OCI-LY7 (cell line): ENCODE data around the gene ENAH. TPM values are rescaled to one million over a fixed set of nuclear protein-coding genes. Genes with fewer than 3 reads are reported as not detected.

Experiments
- BruUV-seq: library from RNA; stranded (reverse); fragments of 400-500 nt; replicated peaks from 2 replicates; lab custom pipeline; 2021; lab: Mats Ljungman, UMichigan
- CTCF ChIA-PET: fragments of 300-600 bp; sonication (Branson Sonifier 250); formaldehyde crosslinking; loops from one replicate; lab custom pipeline; 2022; ENCODE audit warnings: antibody characterized with exemption; ENCODE audit not compliant: unreplicated experiment; lab: Charles Lee
- POLR2A ChIA-PET: fragments of 300-600 bp; sonication (Branson Sonifier 250); formaldehyde crosslinking; loops from one replicate; lab custom pipeline; 2022; ENCODE audit warnings: antibody characterized with exemption; lab: Charles Lee
- DNase-seq: peaks from one replicate; pipeline ENCODE4 v3.0.0-alpha.2; 2015; ENCODE audit warnings: low spot score
- H2AFZ ChIP-seq: fragments of 200-600 bp; sonication (generic), shearing (Covaris generic); 2 replicates; pipeline ENCODE4 v1.6.1; 2014; ENCODE audit warnings: mild to moderate bottlenecking, antibody characterized with exemption, low read length, moderate library complexity
- H3K27ac ChIP-seq: fragments of 200-600 bp; sonication (generic); 2 replicates; pipeline ENCODE4 v1.5.1; 2014; ENCODE audit warnings: mixed run types, low read depth, mild to moderate bottlenecking, moderate library complexity, low read length, inconsistent platforms; ENCODE audit not compliant: poor library complexity, severe bottlenecking
- H3K36me3 ChIP-seq: fragments of 200-600 bp; sonication (generic); 2 replicates; pipeline ENCODE4 v1.6.1; 2014; ENCODE audit warnings: mild to moderate bottlenecking, antibody characterized with exemption, low read length, moderate library complexity, mixed read lengths; ENCODE audit not compliant: insufficient read depth
- H3K4me1 ChIP-seq: fragments of 200-600 bp; sonication (generic); 2 replicates; pipeline ENCODE4 v1.5.1; 2014; ENCODE audit warnings: mild to moderate bottlenecking, low read length; ENCODE audit not compliant: insufficient read depth, poor library complexity, severe bottlenecking
- H3K4me2 ChIP-seq: fragments of 200-600 bp; sonication (generic); 2 replicates; pipeline ENCODE4 v1.6.1; 2014; ENCODE audit warnings: mild to moderate bottlenecking, low read length
- H3K4me3 ChIP-seq: fragments of 200-600 bp; sonication (generic); 2 replicates; pipeline ENCODE4 v1.5.1; 2014; ENCODE audit warnings: mild to moderate bottlenecking, low read depth, low read length; ENCODE audit not compliant: poor library complexity, severe bottlenecking
- H3K79me2 ChIP-seq: fragments of 200-600 bp; sonication (generic); 2 replicates; pipeline ENCODE4 v1.6.1; 2016; ENCODE audit warnings: low read depth, mild to moderate bottlenecking, low read length, moderate library complexity, mixed read lengths; ENCODE audit not compliant: insufficient read depth
- H3K9me2 ChIP-seq: fragments of 200-600 bp; sonication (generic); 2 replicates; pipeline ENCODE4 v1.6.1; 2016; ENCODE audit warnings: mild to moderate bottlenecking, low read length, mixed read lengths; ENCODE audit not compliant: insufficient read depth
- H3K9me3 ChIP-seq: fragments of 200-600 bp; sonication (generic); 2 replicates; pipeline ENCODE4 v1.6.1; 2014; ENCODE audit warnings: mild to moderate bottlenecking, mixed run types, low read length, mixed read lengths
- H4K20me1 ChIP-seq: fragments of 200-600 bp; sonication (generic); 2 replicates; pipeline ENCODE4 v1.6.1; 2014; ENCODE audit warnings: mild to moderate bottlenecking, antibody characterized with exemption, low read length, moderate library complexity, mixed read lengths; ENCODE audit not compliant: insufficient read depth
- EZH2phosphoT487 ChIP-seq: fragments of 200-600 bp; sonication (generic); IDR thresholded peaks from 2 replicates; pipeline ENCODE4 v1.6.1; 2018; ENCODE audit warnings: low read depth, borderline replicate concordance, mild to moderate bottlenecking, mixed run types, antibody characterized with exemption, low read length, moderate library complexity, mixed read lengths
- intact Hi-C: fragments of 100-400 bp; cut with micrococcal nuclease; formaldehyde crosslinking; loops from one replicate; pipeline ENCODE4 v1.10.0; 2022; ENCODE audit not compliant: unreplicated experiment
- total RNA-seq, 2 experiments: library from RNA; depleted of rRNA in 1 of 2; stranded (reverse); fragments of >200 nt in 1 of 2; shearing (Covaris generic) in 1 of 2; gene quantifications; 2 replicates each; pipeline ENCODE4 v1.2.3, GENCODE V29; 2014 to 2022
- TF ChIP-seq, protein P1 (sequence below): fragments of 200-600 bp; sonication (generic); conservative IDR thresholded peaks from 2 replicates; pipeline ENCODE4 v1.5.1; 2014; ENCODE audit warnings: mild to moderate bottlenecking, antibody characterized with exemption, low read length, moderate library complexity, mixed read lengths

ENAH gene
- total RNA-seq, 2 experiments from 2014 or later: 4.6 to 18.1 TPM

DNA sequence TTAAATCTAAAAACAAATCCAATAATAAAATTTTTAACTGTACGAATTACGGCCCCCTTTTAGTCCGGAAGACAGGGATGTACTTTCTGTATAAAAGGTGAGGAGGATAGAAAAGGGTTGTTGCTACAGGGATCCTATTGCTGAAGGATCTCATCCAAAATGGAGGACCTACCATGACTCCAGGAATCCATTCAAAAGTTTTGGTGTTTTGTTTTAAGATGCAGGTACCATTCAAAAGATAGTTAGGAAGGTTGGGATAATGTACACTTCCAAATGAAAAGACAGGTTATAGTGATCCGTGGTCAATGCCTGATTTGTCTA lies 1.3 kb upstream of the ENAH start:
- no peak for DNase-seq
- no peak overlapping the region for H3K27ac ChIP-seq
- BruUV-seq: no TSS peak
- no peaks in the 10 kb centered on the region for H3K79me2 ChIP-seq
- CTCF ChIA-PET: interaction anchor here (1.4 kb wide), 1 partner anchor 172 kb away, joined by 6 read pairs; no protein-coding TSS in a partner anchor
- no peaks in the 10 kb centered on the region for H3K9me2 ChIP-seq
- no peaks in the 10 kb centered on the region for H3K9me3 ChIP-seq
- H3K4me1 ChIP-seq: peaks cover 21% of the 10 kb centered on the region
- peak overlapping the region; percentile 52; the same call in 1 of the 2 replicates for H2AFZ ChIP-seq
- TF ChIP-seq, protein P1, sequence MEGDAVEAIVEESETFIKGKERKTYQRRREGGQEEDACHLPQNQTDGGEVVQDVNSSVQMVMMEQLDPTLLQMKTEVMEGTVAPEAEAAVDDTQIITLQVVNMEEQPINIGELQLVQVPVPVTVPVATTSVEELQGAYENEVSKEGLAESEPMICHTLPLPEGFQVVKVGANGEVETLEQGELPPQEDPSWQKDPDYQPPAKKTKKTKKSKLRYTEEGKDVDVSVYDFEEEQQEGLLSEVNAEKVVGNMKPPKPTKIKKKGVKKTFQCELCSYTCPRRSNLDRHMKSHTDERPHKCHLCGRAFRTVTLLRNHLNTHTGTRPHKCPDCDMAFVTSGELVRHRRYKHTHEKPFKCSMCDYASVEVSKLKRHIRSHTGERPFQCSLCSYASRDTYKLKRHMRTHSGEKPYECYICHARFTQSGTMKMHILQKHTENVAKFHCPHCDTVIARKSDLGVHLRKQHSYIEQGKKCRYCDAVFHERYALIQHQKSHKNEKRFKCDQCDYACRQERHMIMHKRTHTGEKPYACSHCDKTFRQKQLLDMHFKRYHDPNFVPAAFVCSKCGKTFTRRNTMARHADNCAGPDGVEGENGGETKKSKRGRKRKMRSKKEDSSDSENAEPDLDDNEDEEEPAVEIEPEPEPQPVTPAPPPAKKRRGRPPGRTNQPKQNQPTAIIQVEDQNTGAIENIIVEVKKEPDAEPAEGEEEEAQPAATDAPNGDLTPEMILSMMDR: no peak
- TF ChIP-seq EZH2phosphoT487: no peak
- no peaks in the 10 kb centered on the region for H4K20me1 ChIP-seq
- intact Hi-C loops: loop anchor here (2.0 to 5.0 kb wide), 3 partner anchors 99 to 227 kb away; partner anchors contain the start of gene LBR
- POLR2A ChIA-PET: interaction anchor here (1.0 to 1.3 kb wide), 5 partner anchors 97 to 276 kb away, joined by 3 to 6 read pairs (median 3); no protein-coding TSS in a partner anchor
- H3K4me3 ChIP-seq: peak overlapping the region; percentile 86
- H3K36me3 ChIP-seq: no peaks in the 10 kb centered on the region
- peak overlapping the region; percentile 93 for H3K4me2 ChIP-seq

DNA sequence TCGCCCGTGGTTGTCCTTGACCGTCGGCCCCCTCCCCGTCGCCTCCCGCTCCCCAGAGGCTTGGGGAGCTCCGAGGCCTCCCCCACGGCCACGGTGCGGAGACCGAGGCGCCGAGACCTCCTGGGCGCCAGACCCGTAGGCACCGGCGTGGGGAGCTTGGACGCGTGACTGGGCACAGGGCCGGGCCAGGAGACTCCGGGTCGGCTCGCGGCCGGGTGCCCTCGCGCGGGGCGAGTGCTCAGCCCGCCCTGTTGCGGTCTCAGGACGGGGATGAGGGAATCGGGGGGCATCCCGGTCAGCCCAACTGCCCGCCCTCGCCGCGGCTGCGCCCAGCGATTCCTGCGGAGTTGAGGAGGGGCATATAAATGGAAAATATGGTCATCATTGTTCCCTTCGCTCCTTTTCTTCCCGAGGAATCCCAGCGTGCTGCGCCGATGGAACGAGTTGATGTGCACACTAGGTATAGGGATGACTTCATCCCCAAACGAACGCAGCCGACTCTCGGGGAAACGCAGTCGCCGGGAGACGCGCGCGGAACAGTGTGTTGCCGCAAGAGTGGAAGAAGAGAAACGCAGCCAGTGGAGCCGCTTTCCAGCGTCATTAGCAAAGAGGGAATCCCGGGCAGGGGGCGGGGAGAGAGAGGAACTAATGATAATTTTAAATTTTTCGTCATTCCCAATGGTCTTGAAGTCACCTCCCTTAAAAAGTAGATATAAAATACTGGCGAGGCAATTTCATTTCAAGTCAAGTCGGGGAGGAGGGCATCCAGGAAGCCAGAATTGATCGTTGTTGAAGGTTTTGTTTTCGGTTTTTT lies 747 bp upstream of the ENAH start:
- no peaks in the 10 kb centered on the region for H4K20me1 ChIP-seq
- TF ChIP-seq EZH2phosphoT487: peak; percentile 50; the same call in 1 of the 2 replicates
- TF ChIP-seq, protein P1: no peak
- BruUV-seq: no TSS peak
- no peaks in the 10 kb centered on the region for H3K36me3 ChIP-seq
- H3K4me2 ChIP-seq: peak overlapping the region; percentile 93
- intact Hi-C loops: loop anchor here (1.0 to 5.0 kb wide), 5 partner anchors 99 to 226 kb away; partner anchors contain the start of genes LBR and SRP9
- CTCF ChIA-PET: interaction anchor here (0.6 to 1.3 kb wide), 2 partner anchors 55 to 172 kb away, joined by 4 to 6 read pairs; no protein-coding TSS in a partner anchor
- H3K9me3 ChIP-seq: no peaks in the 10 kb centered on the region
- H3K79me2 ChIP-seq: no peaks in the 10 kb centered on the region
- DNase-seq: peak; percentile 27
- H3K4me1 ChIP-seq: peaks cover 20% of the 10 kb centered on the region
- no peaks in the 10 kb centered on the region for H3K9me2 ChIP-seq
- POLR2A ChIA-PET: interaction anchor here (0.6 to 1.0 kb wide), 4 partner anchors 10 to 276 kb away, joined by 3 to 6 read pairs (median 4); no protein-coding TSS in a partner anchor
- H3K27ac ChIP-seq: no peak overlapping the region
- H3K4me3 ChIP-seq: peak overlapping the region; percentile 86
- H2AFZ ChIP-seq: peak overlapping the region; percentile 52
